Measurements from ENCODE around the gene RASAL2. TPM values are rescaled to one million over a fixed set of nuclear protein-coding genes. Genes with fewer than 3 reads are reported as not detected.

Gene RASAL2
- total RNA-seq, 1 donor from 2014 or later, result 44.2 TPM

GRCh38 chr1:178172939-178173338 is 79.0 kb downstream of the RASAL2 start:
- no peaks in the 10 kb centered on the region for H3K9me3 ChIP-seq (ENCODE audit: insufficient read depth, low read depth, low read length)
- H3K27ac Mint-ChIP-seq (ENCODE audit: unreplicated experiment), result no peak overlapping the region
- peak; percentile 71 for DNase-seq (ENCODE audit: low read depth)
- no peak overlapping the region for H3K4me3 ChIP-seq (ENCODE audit: insufficient read depth, low read depth, low read length)
- peak overlapping the region; percentile 37 for H3K9ac ChIP-seq (ENCODE audit: low read length)
- peak overlapping the region; percentile 66 for H3K27ac ChIP-seq (ENCODE audit: low read depth, low read length)
- no peak overlapping the region for H2AFZ ChIP-seq (ENCODE audit: low read depth, low read length)
- H3K27me3 Mint-ChIP-seq (ENCODE audit: low read depth, unreplicated experiment), result no peaks in the 10 kb centered on the region
- H3K4me3 Mint-ChIP-seq (ENCODE audit: unreplicated experiment), result no peak overlapping the region
- H3K36me3 ChIP-seq (ENCODE audit: insufficient read depth, low read length), result no peaks in the 10 kb centered on the region
- H3K4me2 ChIP-seq (ENCODE audit: low read length), result peak overlapping the region; percentile 48
- peaks cover 19% of the 10 kb centered on the region for H4K20me1 ChIP-seq (ENCODE audit: insufficient read depth, low read length)
- TF ChIP-seq EZH2 (IDR thresholded peaks at IDR 0.05; ENCODE audit: insufficient read depth, low read length) (no peak), CTCF (IDR thresholded peaks at IDR 0.05; ENCODE audit: insufficient read depth, low read depth, low read length) (no peak)
- H3K36me3 Mint-ChIP-seq (ENCODE audit: low read depth, unreplicated experiment), result no peaks in the 10 kb centered on the region
- no peak for FAIRE-seq
- no peaks in the 10 kb centered on the region for H3K27me3 ChIP-seq (ENCODE audit: insufficient read depth, low read length)
- no peaks in the 10 kb centered on the region for H3K9me3 Mint-ChIP-seq (ENCODE audit: unreplicated experiment)
- H3K4me1 Mint-ChIP-seq (ENCODE audit: low read depth, unreplicated experiment), result peaks cover 36% of the 10 kb centered on the region
- peaks cover 6% of the 10 kb centered on the region for H3K4me1 ChIP-seq (ENCODE audit: insufficient read depth, low read length)
- H3K79me2 ChIP-seq (ENCODE audit: insufficient read depth, low read length), result peaks cover 80% of the 10 kb centered on the region

GRCh38 chr1:178174539-178174938 is 80.6 kb downstream of the RASAL2 start:
- no peak overlapping the region for H2AFZ ChIP-seq (ENCODE audit: low read depth, low read length)
- H3K9ac ChIP-seq (ENCODE audit: low read length), result no peak overlapping the region
- Mint-ChIP-seq H3K4me3 (ENCODE audit: unreplicated experiment) (no peak overlapping the region), H3K4me1 (ENCODE audit: low read depth, unreplicated experiment) (peaks cover 22% of the 10 kb centered on the region), H3K27ac (ENCODE audit: unreplicated experiment) (no peak overlapping the region), H3K27me3 (ENCODE audit: low read depth, unreplicated experiment) (no peaks in the 10 kb centered on the region), H3K36me3 (ENCODE audit: low read depth, unreplicated experiment) (no peaks in the 10 kb centered on the region), H3K9me3 (ENCODE audit: unreplicated experiment) (no peaks in the 10 kb centered on the region)
- TF ChIP-seq CTCF (IDR thresholded peaks at IDR 0.05; ENCODE audit: insufficient read depth, low read depth, low read length) (no peak), EZH2 (IDR thresholded peaks at IDR 0.05; ENCODE audit: insufficient read depth, low read length) (no peak)
- H3K4me3 ChIP-seq (ENCODE audit: insufficient read depth, low read depth, low read length), result no peak overlapping the region
- H3K4me2 ChIP-seq (ENCODE audit: low read length), result no peak overlapping the region
- H3K4me1 ChIP-seq (ENCODE audit: insufficient read depth, low read length), result no peaks in the 10 kb centered on the region
- H3K9me3 ChIP-seq (ENCODE audit: insufficient read depth, low read depth, low read length), result no peaks in the 10 kb centered on the region
- DNase-seq (ENCODE audit: low read depth), result no peak
- peaks cover 85% of the 10 kb centered on the region for H3K79me2 ChIP-seq (ENCODE audit: insufficient read depth, low read length)
- no peak for FAIRE-seq
- no peaks in the 10 kb centered on the region for H3K27me3 ChIP-seq (ENCODE audit: insufficient read depth, low read length)
- peaks cover 19% of the 10 kb centered on the region for H4K20me1 ChIP-seq (ENCODE audit: insufficient read depth, low read length)
- H3K27ac ChIP-seq (ENCODE audit: low read depth, low read length), result no peak overlapping the region
- no peaks in the 10 kb centered on the region for H3K36me3 ChIP-seq (ENCODE audit: insufficient read depth, low read length)

- H3K4me1 ChIP-seq (ENCODE audit: insufficient read depth, low read length), result no peaks in the 10 kb centered on the region
- Mint-ChIP-seq H3K36me3 (ENCODE audit: low read depth, unreplicated experiment) (peaks cover 6% of the 10 kb centered on the region), H3K27ac (ENCODE audit: unreplicated experiment) (no peak overlapping the region), H3K4me1 (ENCODE audit: low read depth, unreplicated experiment) (peaks cover 2% of the 10 kb centered on the region), H3K27me3 (ENCODE audit: low read depth, unreplicated experiment) (no peaks in the 10 kb centered on the region), H3K9me3 (ENCODE audit: unreplicated experiment) (no peaks in the 10 kb centered on the region), H3K4me3 (ENCODE audit: unreplicated experiment) (no peak overlapping the region)
- H3K79me2 ChIP-seq (ENCODE audit: insufficient read depth, low read length), result peaks cover 75% of the 10 kb centered on the region
- DNase-seq (ENCODE audit: low read depth) (no peak), FAIRE-seq (no peak)
- H4K20me1 ChIP-seq (ENCODE audit: insufficient read depth, low read length), result peaks cover 21% of the 10 kb centered on the region
- H3K4me3 ChIP-seq (ENCODE audit: insufficient read depth, low read depth, low read length), result no peak overlapping the region
- no peaks in the 10 kb centered on the region for H3K36me3 ChIP-seq (ENCODE audit: insufficient read depth, low read length)
- H3K27me3 ChIP-seq (ENCODE audit: insufficient read depth, low read length), result no peaks in the 10 kb centered on the region
- no peaks in the 10 kb centered on the region for H3K9me3 ChIP-seq (ENCODE audit: insufficient read depth, low read depth, low read length)
- H3K27ac ChIP-seq (ENCODE audit: low read depth, low read length), result no peak overlapping the region
- TF ChIP-seq EZH2 (IDR thresholded peaks at IDR 0.05; ENCODE audit: insufficient read depth, low read length) (no peak), CTCF (IDR thresholded peaks at IDR 0.05; ENCODE audit: insufficient read depth, low read depth, low read length) (no peak)
- H3K9ac ChIP-seq (ENCODE audit: low read length), result no peak overlapping the region
- no peak overlapping the region for H2AFZ ChIP-seq (ENCODE audit: low read depth, low read length)
- no peak overlapping the region for H3K4me2 ChIP-seq (ENCODE audit: low read length)
These were observed 86.5 kb downstream of the RASAL2 start for GRCh38 chr1:178180405-178180804.
